Bronchial smooth muscle cell (primary cell): Measurements from ENCODE around the gene DHRS2. TPM values are rescaled to one million over a fixed set of nuclear protein-coding genes. Genes with fewer than 3 reads are reported as not detected.

Source experiments
- total RNA-seq: library from RNA; depleted of rRNA; stranded (reverse); fragments of >200 nt; gene quantifications from 2 replicates; pipeline ENCODE4 v1.2.1, GENCODE V29; 2014

The DHRS2 gene
- total RNA-seq = 0.17 and 0.79 TPM in 2 replicates

GRCh38 chr14:23636317-23637211 is at the start of gene DHRS2:
Gene DHRS2 (plus strand): TSS chr14:23636364. CDS start chr14:23638865, 2,501 bp downstream.

Other genes starting within 250 kb of the DHRS2 start
- gene MYH6, start 228.1 kb upstream of the DHRS2 start, total RNA-seq = not detected in 2 replicates
- not detected in 2 replicates for gene MYH7, start 200.7 kb upstream of the DHRS2 start, total RNA-seq
- 45.7 and 60.6 TPM in 2 replicates for gene NGDN, start 166.7 kb upstream of the DHRS2 start, total RNA-seq
- 0.09 and 0.32 TPM in 2 replicates for gene ZFHX2, start 84.6 kb upstream of the DHRS2 start, total RNA-seq
- gene THTPA, start 80.1 kb upstream of the DHRS2 start, total RNA-seq = 14.8 and 25.4 TPM in 2 replicates
- 10.1 and 15.0 TPM in 2 replicates for gene AP1G2, start 68.6 kb upstream of the DHRS2 start, total RNA-seq
- under 0.01 TPM in 1 of 2 replicates, not detected in the other for gene JPH4, start 57.6 kb upstream of the DHRS2 start, total RNA-seq